Endothelial cell (in vitro differentiated cells): ENCODE results near the gene GFRA3. TPM values are rescaled to one million over a fixed set of nuclear protein-coding genes. Genes with fewer than 3 reads are reported as not detected.

ENCODE experiments used
- DNase-seq: peaks from one replicate; pipeline ENCODE4 v3.0.0; 2021; ENCODE audit warnings: low spot score
- H3K27ac Mint-ChIP-seq: one replicate; pipeline ENCODE4 v1.8.0; 2021; ENCODE audit warnings: mixed read lengths, inconsistent platforms; ENCODE audit not compliant: unreplicated experiment
- H3K27me3 Mint-ChIP-seq: one replicate; pipeline ENCODE4 v1.8.0; 2021; ENCODE audit warnings: mild to moderate bottlenecking, moderate library complexity, mixed read lengths, inconsistent platforms; ENCODE audit not compliant: unreplicated experiment
- H3K36me3 Mint-ChIP-seq: one replicate; pipeline ENCODE4 v1.8.0; 2021; ENCODE audit warnings: mild to moderate bottlenecking, low read depth, mixed read lengths, inconsistent platforms; ENCODE audit not compliant: unreplicated experiment
- H3K4me1 Mint-ChIP-seq: one replicate; pipeline ENCODE4 v1.8.0; 2021; ENCODE audit warnings: mild to moderate bottlenecking, mixed read lengths, inconsistent platforms; ENCODE audit not compliant: unreplicated experiment
- H3K4me3 Mint-ChIP-seq: one replicate; pipeline ENCODE4 v1.8.0; 2021; ENCODE audit warnings: mild to moderate bottlenecking, mixed read lengths, inconsistent platforms; ENCODE audit not compliant: unreplicated experiment
- H3K9me3 Mint-ChIP-seq: one replicate; pipeline ENCODE4 v1.8.0; 2021; ENCODE audit warnings: mixed read lengths, inconsistent platforms; ENCODE audit not compliant: unreplicated experiment
- CTCF ChIP-seq: fragments of 200-600 bp; sonication (generic); IDR thresholded peaks from one replicate; pipeline ENCODE4 v1.5.0; 2021; ENCODE audit warnings: antibody characterized with exemption; ENCODE audit not compliant: unreplicated experiment
- total RNA-seq: library from RNA; stranded (reverse); fragmentation: NEBNext Ultra II Directional; extraction: Animal tissue kit (Norgen Biotek cat#: 25700); gene quantifications from one replicate; pipeline ENCODE4 v1.2.1, GENCODE V29; 2021; ENCODE audit not compliant: unreplicated experiment

Gene GFRA3
- total RNA-seq, 1 donor from 2014 or later, result 0.13 TPM

GRCh38 chr5:138241688-138242571 lies 32.5 kb downstream of the GFRA3 start:
- Mint-ChIP-seq H3K27ac (no peak overlapping the region), H3K4me1 (peaks cover 22% of the 10 kb centered on the region), H3K27me3 (peaks cover 13% of the 10 kb centered on the region), H3K9me3 (no peaks in the 10 kb centered on the region), H3K4me3 (peak overlapping the region; percentile 62), H3K36me3 (peaks cover 4% of the 10 kb centered on the region)
- TF ChIP-seq CTCF, result no peak
- peak; percentile 37 for DNase-seq

- Mint-ChIP-seq H3K4me1 (peaks cover 18% of the 10 kb centered on the region), H3K27me3 (peaks cover 13% of the 10 kb centered on the region), H3K4me3 (peak overlapping the region; percentile 64), H3K9me3 (no peaks in the 10 kb centered on the region), H3K36me3 (peaks cover 4% of the 10 kb centered on the region), H3K27ac (no peak overlapping the region)
- no peak for TF ChIP-seq CTCF
- DNase-seq, result no peak
Observed at GRCh38 chr5:138240650-138241385, 33.6 kb downstream of the GFRA3 start.

- Mint-ChIP-seq H3K27me3 (peaks cover 11% of the 10 kb centered on the region), H3K4me3 (no peak overlapping the region), H3K36me3 (peaks cover 4% of the 10 kb centered on the region), H3K4me1 (peaks cover 9% of the 10 kb centered on the region), H3K9me3 (no peaks in the 10 kb centered on the region), H3K27ac (no peak overlapping the region)
- TF ChIP-seq CTCF, result no peak
- DNase-seq, result no peak
Observed at GRCh38 chr5:138238034-138238433, 36.4 kb downstream of the GFRA3 start.

GRCh38 chr5:138234651-138235050 lies 39.8 kb downstream of the GFRA3 start:
- no peak for TF ChIP-seq CTCF
- no peak for DNase-seq
- Mint-ChIP-seq H3K9me3 (no peaks in the 10 kb centered on the region), H3K4me3 (no peak overlapping the region), H3K36me3 (no peaks in the 10 kb centered on the region), H3K4me1 (no peaks in the 10 kb centered on the region), H3K27ac (no peak overlapping the region), H3K27me3 (peaks cover 2% of the 10 kb centered on the region)

GRCh38 chr5:138233280-138233679 lies 41.1 kb downstream of the GFRA3 start:
- DNase-seq, result no peak
- no peak overlapping the region for H3K27ac Mint-ChIP-seq

More at GRCh38 chr5:138233280-138233679, 41.1 kb downstream of the GFRA3 start:
- H3K36me3 Mint-ChIP-seq, result no peaks in the 10 kb centered on the region
- no peak for TF ChIP-seq CTCF
- no peak overlapping the region for H3K4me3 Mint-ChIP-seq
- no peaks in the 10 kb centered on the region for H3K9me3 Mint-ChIP-seq
- peaks cover 2% of the 10 kb centered on the region for H3K27me3 Mint-ChIP-seq
- no peaks in the 10 kb centered on the region for H3K4me1 Mint-ChIP-seq
